NCI-H2171 (cell line): ENCODE data around the gene PNPLA6.
"Not testable (repeated sequence)": the region's sequence is repeated elsewhere in the genome, so short reads cannot be mapped to it uniquely, and the experiment has no call there.

Experiments
- DNase-seq: peaks from one replicate; lab custom pipeline; 2025; lab: John Stamatoyannopoulos, UW

The PNPLA6 gene

DNA sequence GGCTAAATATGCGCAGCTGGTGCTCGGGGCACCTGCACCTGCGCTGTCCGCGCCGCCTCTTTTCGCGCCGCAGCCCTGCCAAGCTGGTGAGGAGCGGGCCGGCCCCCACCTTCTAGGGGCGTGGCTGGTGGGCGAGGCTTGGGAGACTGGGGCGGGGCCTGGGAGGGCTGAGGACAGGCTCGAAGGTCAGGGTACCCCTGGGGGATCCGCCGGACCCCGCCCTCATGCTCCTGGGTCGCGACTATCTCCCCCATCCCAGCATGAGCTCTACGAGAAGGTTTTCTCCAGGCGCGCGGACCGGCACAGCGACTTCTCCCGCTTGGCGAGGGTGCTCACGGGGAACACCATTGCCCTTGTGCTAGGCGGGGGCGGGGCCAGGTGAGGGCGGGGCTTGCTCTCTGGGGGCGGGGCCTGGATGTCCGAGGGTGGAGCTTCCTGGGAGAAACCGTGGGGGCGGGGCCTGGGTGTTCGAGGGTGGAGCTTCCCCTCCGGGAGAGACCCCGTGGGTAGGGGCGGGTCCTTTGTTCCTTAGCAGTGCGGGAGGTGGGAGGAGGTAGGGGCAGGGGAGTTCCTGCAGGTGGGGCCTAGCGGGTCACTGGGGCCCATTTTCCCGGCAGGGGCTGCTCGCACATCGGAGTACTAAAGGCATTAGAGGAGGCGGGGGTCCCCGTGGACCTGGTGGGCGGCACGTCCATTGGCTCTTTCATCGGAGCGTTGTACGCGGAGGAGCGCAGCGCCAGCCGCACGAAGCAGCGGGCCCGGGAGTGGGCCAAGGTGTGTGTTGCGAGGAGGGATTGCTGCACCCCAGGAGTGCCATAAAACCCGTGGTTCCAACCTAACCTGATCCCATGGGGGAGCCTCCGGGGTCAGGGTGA lies 19.7 kb downstream of the PNPLA6 start:
- no peak for DNase-seq

- no peak for DNase-seq
Observed at GRCh38 chr19:7556696-7557315, 21.3 kb downstream of the PNPLA6 start.

DNA sequence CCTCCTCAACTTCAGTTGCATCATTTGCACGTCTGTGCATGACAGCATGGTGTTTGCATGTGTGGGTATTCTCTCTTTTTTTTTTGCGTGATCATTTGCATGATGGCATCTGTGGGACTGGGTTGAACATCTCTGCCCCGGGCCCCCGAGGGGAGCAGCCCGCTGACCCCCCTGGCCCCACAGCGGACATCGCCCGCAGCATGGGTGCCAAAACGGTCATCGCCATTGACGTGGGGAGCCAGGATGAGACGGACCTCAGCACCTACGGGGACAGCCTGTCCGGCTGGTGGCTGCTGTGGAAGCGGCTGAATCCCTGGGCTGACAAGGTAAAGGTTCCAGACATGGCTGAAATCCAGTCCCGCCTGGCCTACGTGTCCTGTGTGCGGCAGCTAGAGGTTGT lies 23.1 kb downstream of the PNPLA6 start:
- DNase-seq, result no peak

DNA sequence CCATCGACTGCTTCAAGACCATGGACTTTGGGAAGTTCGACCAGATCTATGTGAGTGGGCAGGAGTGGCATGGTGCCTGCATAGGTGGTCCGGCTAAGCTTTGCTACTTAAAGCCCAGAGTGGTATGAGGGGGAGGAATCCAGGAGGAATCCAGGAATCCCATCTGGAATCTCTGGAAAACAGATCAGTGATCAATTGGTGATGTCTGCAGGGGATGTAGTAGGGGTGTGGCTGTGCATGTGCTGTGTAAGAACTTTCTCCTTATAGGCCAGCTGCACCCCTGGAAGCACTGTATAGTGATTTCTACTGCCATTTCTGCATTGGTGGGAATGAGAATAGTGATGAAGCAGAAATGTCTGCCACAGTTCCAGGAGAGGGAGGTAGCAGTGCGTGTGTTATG lies 23.6 kb downstream of the PNPLA6 start:
- DNase-seq, result no peak

- DNase-seq, result no peak
Observed at GRCh38 chr19:7560255-7560654, 24.7 kb downstream of the PNPLA6 start.

GRCh38 chr19:7561325-7561724 lies 25.8 kb downstream of the PNPLA6 start:
- DNase-seq, result no peak

DNA sequence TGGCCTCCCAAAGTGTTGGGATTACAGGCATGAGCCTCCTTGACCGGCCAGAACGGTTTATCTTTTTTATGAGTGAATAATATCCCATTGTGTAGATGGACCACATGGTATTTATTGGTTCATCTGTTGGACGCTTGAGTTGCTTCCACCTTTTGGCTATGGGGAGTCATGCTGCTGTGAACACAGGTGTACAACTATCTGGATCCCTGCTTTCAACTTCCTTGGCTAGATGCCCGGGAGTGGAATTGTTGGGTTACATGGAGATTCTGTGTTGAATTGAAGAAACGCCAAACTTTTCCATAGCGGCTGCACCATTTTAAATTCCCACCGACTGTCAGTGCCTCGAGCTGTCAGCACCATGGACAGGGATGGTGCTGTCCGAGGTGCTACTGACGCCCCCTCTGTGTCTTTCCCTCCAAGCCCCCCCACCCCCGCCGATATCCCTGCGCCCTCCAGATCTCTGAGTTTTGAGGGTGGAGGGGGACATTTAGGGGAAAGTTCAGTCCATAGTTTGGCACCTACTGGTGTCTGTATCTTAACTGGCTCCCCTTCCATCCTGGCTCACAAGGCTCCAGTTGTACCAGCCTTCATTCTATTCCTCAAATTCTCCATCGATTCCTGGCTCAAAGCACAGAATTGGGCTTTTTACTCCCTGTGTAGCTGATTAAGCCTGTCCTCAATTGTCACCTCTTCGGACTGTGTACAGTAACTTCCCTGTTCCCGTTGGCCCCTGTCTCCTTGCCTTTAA lies 27.3 kb downstream of the PNPLA6 start:
- DNase-seq, result no peak

- no peak for DNase-seq
Observed at GRCh38 chr19:7564866-7565265, 29.3 kb downstream of the PNPLA6 start.

DNA sequence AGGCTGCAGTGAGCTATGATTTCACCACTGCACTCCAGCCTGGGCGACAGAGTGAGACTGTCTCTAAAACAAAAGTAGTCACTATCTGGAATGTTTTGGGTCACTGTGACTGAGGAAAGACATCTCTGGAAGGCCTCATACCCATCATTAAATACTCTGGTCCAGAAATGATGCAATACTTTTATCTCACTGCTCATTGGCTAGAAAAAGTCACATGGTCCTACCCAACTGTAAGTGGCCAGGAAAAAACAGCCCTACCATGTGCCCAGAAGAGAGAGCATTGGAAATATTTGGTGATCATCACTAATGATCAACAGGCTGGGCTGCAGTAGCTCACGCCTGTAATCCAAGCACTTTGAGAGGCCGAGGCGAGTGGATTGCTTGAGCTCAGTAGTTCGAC lies 29.8 kb downstream of the PNPLA6 start:
- no peak for DNase-seq

DNA sequence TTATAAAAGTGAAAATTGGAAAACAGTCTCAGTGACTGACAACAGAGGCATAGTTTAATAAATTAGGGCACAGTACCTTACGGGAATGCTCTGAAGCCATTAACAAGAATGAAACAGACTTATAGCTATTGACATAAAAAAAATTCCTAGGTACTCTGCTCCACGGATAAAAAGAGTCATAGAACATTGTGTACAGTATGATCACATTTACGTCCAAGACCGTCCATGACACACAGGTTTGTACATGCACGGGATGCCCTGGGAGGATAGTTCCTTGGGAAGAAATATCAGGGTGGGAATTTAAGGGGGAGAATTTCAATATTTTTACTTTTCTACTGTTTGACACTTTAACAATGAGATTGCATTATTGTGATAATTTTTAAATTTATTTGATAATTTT lies 35.2 kb downstream of the PNPLA6 start:
- no peak for DNase-seq

DNA sequence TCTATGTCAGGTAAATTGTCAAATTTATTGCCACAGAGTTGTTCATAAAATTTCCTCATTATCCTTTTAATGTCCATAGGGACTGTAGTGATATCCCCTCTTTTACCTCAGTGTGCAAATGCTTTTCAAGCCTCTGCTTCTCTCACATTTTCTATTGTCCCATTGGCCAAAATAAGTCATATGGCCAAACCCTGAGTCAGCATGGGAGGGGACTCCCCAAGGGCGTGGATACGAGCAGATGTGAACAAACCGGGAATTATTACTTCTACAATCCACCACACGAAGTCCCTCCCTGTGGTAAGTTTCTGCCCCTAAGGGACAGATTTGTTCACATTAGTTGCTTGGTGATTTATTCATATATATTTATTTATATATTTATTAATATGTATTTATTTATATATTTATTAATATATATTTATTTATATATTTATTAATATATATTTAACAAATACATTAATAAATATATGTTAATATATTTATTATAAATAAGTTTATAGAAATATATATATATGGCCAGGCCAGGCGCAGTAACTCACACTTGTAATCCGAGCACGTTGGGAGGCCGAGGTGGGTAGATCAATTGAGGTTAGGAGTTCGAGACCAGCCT lies 40.0 kb downstream of the PNPLA6 start:
- no peak for DNase-seq

GRCh38 chr19:7577422-7577821 lies 41.9 kb downstream of the PNPLA6 start:
- DNase-seq, result not testable (repeated sequence)

DNA sequence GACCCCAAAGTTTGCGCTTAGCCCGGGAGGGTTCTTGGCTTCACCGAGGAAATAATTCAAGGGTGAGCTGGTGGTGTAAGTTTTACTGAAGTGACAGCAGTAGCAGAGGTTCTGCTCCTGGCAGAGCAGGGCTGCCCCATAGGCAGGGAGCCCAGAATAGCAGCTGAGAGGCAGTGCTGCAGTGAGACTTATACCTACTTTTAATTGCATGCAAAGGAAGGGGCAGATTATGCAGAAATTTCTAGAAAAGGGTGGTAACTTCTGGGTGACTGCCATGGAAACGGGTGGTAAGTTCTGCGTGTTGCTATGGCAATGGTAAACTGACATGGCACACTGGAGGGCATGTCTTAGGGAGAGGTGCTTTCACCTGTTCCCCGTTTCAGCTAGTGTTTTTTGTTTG lies 42.6 kb downstream of the PNPLA6 start:
- no peak for DNase-seq

DNA sequence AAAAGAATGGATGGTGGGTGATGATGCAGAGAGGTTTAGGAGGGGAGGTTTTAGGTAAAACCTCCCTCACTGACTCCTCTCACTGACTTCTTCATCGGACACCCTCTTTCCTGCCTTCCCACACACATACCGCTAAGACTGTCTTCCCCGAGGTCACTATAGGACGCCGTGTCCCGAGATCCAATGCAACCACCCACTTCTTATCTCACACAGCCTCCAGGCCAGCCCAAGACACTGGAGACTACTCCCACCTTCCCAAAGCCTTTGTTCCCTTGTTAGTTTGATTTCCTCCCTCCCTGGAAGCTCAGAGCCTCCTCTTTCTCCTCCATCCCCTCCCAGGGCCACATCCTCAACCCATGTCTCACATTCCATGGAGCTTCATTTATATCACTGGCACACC lies 43.7 kb downstream of the PNPLA6 start:
- no peak for DNase-seq

- DNase-seq, result no peak
Observed at GRCh38 chr19:7582446-7582845, 46.9 kb downstream of the PNPLA6 start.

- no peak for DNase-seq
Observed at GRCh38 chr19:7589822-7590221, 54.3 kb downstream of the PNPLA6 start.

DNA sequence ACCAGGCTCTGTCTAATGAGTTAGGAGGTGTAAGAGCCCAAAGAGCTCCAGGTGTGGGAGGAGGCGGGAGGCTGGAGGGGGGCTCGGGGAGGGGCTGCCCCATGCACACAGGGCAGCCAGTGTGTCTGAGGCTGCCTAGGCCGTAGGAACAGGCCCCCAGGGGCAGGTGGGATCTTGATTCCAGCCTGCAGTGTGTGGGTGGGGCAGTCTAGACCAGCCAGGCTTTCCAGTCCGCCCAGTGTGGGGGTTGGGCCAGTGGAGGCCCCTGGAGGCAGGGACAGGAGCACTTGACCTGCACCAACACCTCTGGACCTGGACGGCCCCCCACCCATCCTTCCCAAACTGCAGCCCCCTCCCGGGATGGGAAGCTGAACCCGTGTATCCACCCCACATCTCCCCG lies 54.7 kb downstream of the PNPLA6 start:
- no peak for DNase-seq

DNA sequence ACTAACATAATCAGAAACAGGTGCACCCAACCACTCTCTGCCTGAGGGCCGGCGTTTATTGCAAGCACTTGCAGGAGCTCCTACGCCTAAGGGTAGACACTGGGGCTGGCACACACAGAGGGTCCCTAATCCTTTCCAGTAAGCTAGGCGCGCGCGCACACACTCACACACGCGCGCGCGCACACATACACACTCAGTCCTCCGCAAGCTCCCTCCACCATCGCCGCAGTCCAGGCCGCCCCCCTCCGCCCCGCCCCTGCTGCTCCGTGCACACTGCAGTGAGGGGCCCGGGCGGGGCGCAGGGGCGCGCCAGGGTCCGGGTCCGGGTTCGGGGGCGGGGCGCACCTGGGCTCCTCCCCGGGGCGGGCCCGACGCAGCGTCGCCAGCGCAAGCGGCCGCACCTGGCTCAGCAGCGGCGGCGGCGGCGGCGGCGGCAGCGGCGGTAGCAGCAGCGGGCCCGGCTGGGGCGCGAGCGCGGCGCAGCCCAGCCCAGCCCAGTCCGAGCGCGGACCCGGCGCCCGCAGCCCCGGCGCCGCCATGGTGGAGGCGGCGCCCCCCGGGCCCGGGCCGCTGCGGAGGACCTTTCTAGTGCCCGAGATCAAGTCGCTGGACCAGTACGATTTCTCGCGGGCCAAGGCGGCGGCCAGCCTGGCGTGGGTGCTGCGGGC lies 60.1 kb downstream of the PNPLA6 start, which contains the start of gene CAMSAP3:
TSS of gene CAMSAP3 (plus strand) at position 398 of the 668 bp plus-strand sequence. CDS start at position 538, 140 bp downstream.
- peak; percentile 86 for DNase-seq

DNA sequence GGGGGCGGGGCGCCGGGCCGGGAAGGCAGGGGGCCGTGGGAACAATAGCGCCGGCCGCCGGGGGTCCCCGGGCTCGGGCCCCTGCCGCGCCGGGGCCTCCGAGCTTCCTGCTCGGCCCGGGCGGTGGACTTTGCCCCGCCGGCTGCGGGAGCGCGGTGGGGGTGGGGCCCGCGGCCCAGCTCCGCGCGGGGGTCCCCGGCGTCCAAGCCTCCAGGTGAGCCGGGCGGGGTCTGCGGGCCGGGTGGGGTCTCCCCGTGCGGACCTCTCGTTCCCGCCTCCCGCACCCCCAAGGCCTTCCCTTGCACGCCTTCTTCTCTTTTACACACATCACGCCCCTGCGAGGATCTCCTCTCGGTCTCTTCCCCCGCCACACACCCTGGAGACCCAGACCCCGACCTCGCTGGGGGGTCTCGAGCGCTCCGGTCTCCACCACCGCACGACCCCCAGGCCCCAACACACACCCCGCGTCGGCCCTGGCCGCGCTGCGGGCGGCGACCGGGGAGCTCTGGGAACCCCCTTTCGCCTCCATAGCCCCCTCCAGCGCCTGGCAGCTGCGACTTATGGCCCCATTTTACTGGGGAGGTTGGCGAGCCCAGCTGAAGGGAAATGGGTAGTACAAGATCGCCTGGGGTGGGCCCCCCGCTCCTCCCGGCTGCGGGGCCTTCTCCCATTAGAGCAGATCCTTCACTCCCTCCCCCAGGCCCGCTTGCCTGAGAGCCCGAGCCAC lies 60.9 kb downstream of the PNPLA6 start:
- no peak for DNase-seq

- no peak for DNase-seq
Observed at GRCh38 chr19:7597689-7598088, 62.2 kb downstream of the PNPLA6 start.

DNA sequence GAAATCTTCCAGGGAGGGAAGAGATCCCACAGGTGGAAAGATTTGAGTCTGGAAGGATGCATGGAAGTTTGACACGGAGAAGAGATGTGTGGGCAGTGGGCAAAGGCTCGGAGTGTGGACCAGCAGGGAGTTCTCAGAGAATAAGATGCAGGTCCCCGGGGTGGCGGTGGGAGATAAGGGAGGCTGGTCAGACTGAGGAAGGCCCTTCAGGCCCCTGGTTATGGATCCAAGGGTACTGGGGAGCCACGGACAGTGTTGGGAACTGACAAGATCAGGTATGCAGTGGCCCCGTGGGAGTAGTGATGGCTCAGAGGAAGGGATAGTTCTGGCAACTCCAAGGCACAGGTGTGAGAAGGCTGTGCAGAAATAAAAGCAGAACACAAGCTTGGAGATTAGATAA lies 62.7 kb downstream of the PNPLA6 start:
- DNase-seq, result no peak
